OCI-LY7 (cell line): ENCODE measurements around the gene ERLIN1. TPM values are rescaled to one million over a fixed set of nuclear protein-coding genes. Genes with fewer than 3 reads are reported as not detected.

Experiments
- BruUV-seq: library from RNA; stranded (reverse); fragments of 400-500 nt; replicated peaks from 2 replicates; lab custom pipeline; 2021; lab: Mats Ljungman, UMichigan
- CTCF ChIA-PET: fragments of 300-600 bp; sonication (Branson Sonifier 250); formaldehyde crosslinking; loops from one replicate; lab custom pipeline; 2022; ENCODE audit warnings: antibody characterized with exemption; ENCODE audit not compliant: unreplicated experiment; lab: Charles Lee
- POLR2A ChIA-PET: fragments of 300-600 bp; sonication (Branson Sonifier 250); formaldehyde crosslinking; loops from one replicate; lab custom pipeline; 2022; ENCODE audit warnings: antibody characterized with exemption; lab: Charles Lee
- DNase-seq: peaks from one replicate; pipeline ENCODE4 v3.0.0-alpha.2; 2015; ENCODE audit warnings: low spot score
- H2AFZ ChIP-seq: fragments of 200-600 bp; sonication (generic), shearing (Covaris generic); 2 replicates; pipeline ENCODE4 v1.6.1; 2014; ENCODE audit warnings: mild to moderate bottlenecking, antibody characterized with exemption, low read length, moderate library complexity
- H3K27ac ChIP-seq: fragments of 200-600 bp; sonication (generic); 2 replicates; pipeline ENCODE4 v1.5.1; 2014; ENCODE audit warnings: mixed run types, low read depth, mild to moderate bottlenecking, moderate library complexity, low read length, inconsistent platforms; ENCODE audit not compliant: poor library complexity, severe bottlenecking
- H3K36me3 ChIP-seq: fragments of 200-600 bp; sonication (generic); 2 replicates; pipeline ENCODE4 v1.6.1; 2014; ENCODE audit warnings: mild to moderate bottlenecking, antibody characterized with exemption, low read length, moderate library complexity, mixed read lengths; ENCODE audit not compliant: insufficient read depth
- H3K4me1 ChIP-seq: fragments of 200-600 bp; sonication (generic); 2 replicates; pipeline ENCODE4 v1.5.1; 2014; ENCODE audit warnings: mild to moderate bottlenecking, low read length; ENCODE audit not compliant: insufficient read depth, poor library complexity, severe bottlenecking
- H3K4me2 ChIP-seq: fragments of 200-600 bp; sonication (generic); 2 replicates; pipeline ENCODE4 v1.6.1; 2014; ENCODE audit warnings: mild to moderate bottlenecking, low read length
- H3K4me3 ChIP-seq: fragments of 200-600 bp; sonication (generic); 2 replicates; pipeline ENCODE4 v1.5.1; 2014; ENCODE audit warnings: mild to moderate bottlenecking, low read depth, low read length; ENCODE audit not compliant: poor library complexity, severe bottlenecking
- H3K79me2 ChIP-seq: fragments of 200-600 bp; sonication (generic); 2 replicates; pipeline ENCODE4 v1.6.1; 2016; ENCODE audit warnings: low read depth, mild to moderate bottlenecking, low read length, moderate library complexity, mixed read lengths; ENCODE audit not compliant: insufficient read depth
- H3K9me2 ChIP-seq: fragments of 200-600 bp; sonication (generic); 2 replicates; pipeline ENCODE4 v1.6.1; 2016; ENCODE audit warnings: mild to moderate bottlenecking, low read length, mixed read lengths; ENCODE audit not compliant: insufficient read depth
- H3K9me3 ChIP-seq: fragments of 200-600 bp; sonication (generic); 2 replicates; pipeline ENCODE4 v1.6.1; 2014; ENCODE audit warnings: mild to moderate bottlenecking, mixed run types, low read length, mixed read lengths
- H4K20me1 ChIP-seq: fragments of 200-600 bp; sonication (generic); 2 replicates; pipeline ENCODE4 v1.6.1; 2014; ENCODE audit warnings: mild to moderate bottlenecking, antibody characterized with exemption, low read length, moderate library complexity, mixed read lengths; ENCODE audit not compliant: insufficient read depth
- CTCF ChIP-seq: fragments of 200-600 bp; sonication (generic); conservative IDR thresholded peaks from 2 replicates; pipeline ENCODE4 v1.5.1; 2014; ENCODE audit warnings: mild to moderate bottlenecking, antibody characterized with exemption, low read length, moderate library complexity, mixed read lengths
- EZH2phosphoT487 ChIP-seq: fragments of 200-600 bp; sonication (generic); IDR thresholded peaks from 2 replicates; pipeline ENCODE4 v1.6.1; 2018; ENCODE audit warnings: low read depth, borderline replicate concordance, mild to moderate bottlenecking, mixed run types, antibody characterized with exemption, low read length, moderate library complexity, mixed read lengths
- intact Hi-C: fragments of 100-400 bp; cut with micrococcal nuclease; formaldehyde crosslinking; loops from one replicate; pipeline ENCODE4 v1.10.0; 2022; ENCODE audit not compliant: unreplicated experiment
- total RNA-seq, 2 experiments: library from RNA; depleted of rRNA in 1 of 2; stranded (reverse); fragments of >200 nt in 1 of 2; shearing (Covaris generic) in 1 of 2; gene quantifications; 2 replicates each; pipeline ENCODE4 v1.2.3, GENCODE V29; 2014 to 2022

Gene ERLIN1
- total RNA-seq, 2 experiments from 2014 or later: 24.1 to 26.7 TPM

- intact Hi-C loops: no loop called here
- Histone ChIP-seq H4K20me1 (no peaks in the 10 kb centered on the region), H3K27ac (no peak overlapping the region), H3K4me2 (no peak overlapping the region), H3K4me1 (no peaks in the 10 kb centered on the region), H2AFZ (no peak overlapping the region), H3K36me3 (peaks cover 88% of the 10 kb centered on the region), H3K9me2 (no peaks in the 10 kb centered on the region), H3K4me3 (no peak overlapping the region), H3K9me3 (no peaks in the 10 kb centered on the region), H3K79me2 (no peaks in the 10 kb centered on the region)
- BruUV-seq: no TSS peak
- POLR2A ChIA-PET: interaction anchor here (0.7 kb wide), 1 partner anchor 602 kb away, joined by 3 read pairs; no protein-coding TSS in a partner anchor
- CTCF ChIA-PET: no interaction called here
- TF ChIP-seq EZH2phosphoT487: no peak
- no peak for TF ChIP-seq CTCF
- DNase-seq: no peak
Measured at GRCh38 chr10:100204370-100204769, 18.5 kb upstream of the ERLIN1 start.

GRCh38 chr10:100201549-100201948, 15.7 kb upstream of the ERLIN1 start:
- ChIA-PET CTCF (no interaction called here), POLR2A (interaction anchor here (0.6 to 1.8 kb wide), 3 partner anchors 12 to 197 kb away, joined by 3 to 5 read pairs (median 5); no protein-coding TSS in a partner anchor)
- intact Hi-C loops: no loop called here
- Histone ChIP-seq H3K36me3 (peaks cover 92% of the 10 kb centered on the region), H3K27ac (no peak overlapping the region), H4K20me1 (no peaks in the 10 kb centered on the region), H2AFZ (no peak overlapping the region), H3K9me3 (no peaks in the 10 kb centered on the region), H3K4me1 (no peaks in the 10 kb centered on the region), H3K4me2 (no peak overlapping the region), H3K9me2 (no peaks in the 10 kb centered on the region), H3K79me2 (no peaks in the 10 kb centered on the region), H3K4me3 (no peak overlapping the region)
- no peak for DNase-seq
- no peak for TF ChIP-seq EZH2phosphoT487
- no peak for TF ChIP-seq CTCF
- BruUV-seq: no TSS peak

GRCh38 chr10:100194711-100195110, 8.9 kb upstream of the ERLIN1 start:
- Histone ChIP-seq H4K20me1 (no peaks in the 10 kb centered on the region), H3K9me3 (no peaks in the 10 kb centered on the region), H2AFZ (no peak overlapping the region), H3K9me2 (no peaks in the 10 kb centered on the region), H3K36me3 (peaks cover 98% of the 10 kb centered on the region), H3K4me2 (no peak overlapping the region), H3K4me3 (no peak overlapping the region), H3K27ac (no peak overlapping the region), H3K4me1 (no peaks in the 10 kb centered on the region), H3K79me2 (no peaks in the 10 kb centered on the region)
- TF ChIP-seq CTCF (no peak), EZH2phosphoT487 (no peak)
- DNase-seq: no peak
- intact Hi-C loops: no loop called here
- ChIA-PET CTCF (no interaction called here), POLR2A (interaction anchor here (1.0 kb wide), 1 partner anchor 29 kb away, joined by 3 read pairs; no protein-coding TSS in a partner anchor)
- no TSS peak for BruUV-seq
